ENCODE data around the gene NCAPH2.

NCAPH2 gene

GRCh38 chr22:50522806-50523438, 14.9 kb downstream of the NCAPH2 start:
- H3K4me3 ChIP-seq (ENCODE audit: control insufficient read depth, low read depth, low read length) = no peak overlapping the region
- no peak for TF ChIP-seq CTCF (conservative IDR thresholded peaks at IDR 0.05; ENCODE audit: control insufficient read depth, insufficient read depth, low read depth, low read length)
- DNase-seq (ENCODE audit: low read depth) = no peak

GRCh38 chr22:50523458-50523805, 15.4 kb downstream of the NCAPH2 start:
- no peak for TF ChIP-seq CTCF (conservative IDR thresholded peaks at IDR 0.05; ENCODE audit: control insufficient read depth, insufficient read depth, low read depth, low read length)
- DNase-seq (ENCODE audit: low read depth) = no peak
- H3K4me3 ChIP-seq (ENCODE audit: control insufficient read depth, low read depth, low read length) = no peak overlapping the region

GRCh38 chr22:50523806-50524675, 16.0 kb downstream of the NCAPH2 start:
- DNase-seq (ENCODE audit: low read depth) = no peak
- TF ChIP-seq CTCF (conservative IDR thresholded peaks at IDR 0.05; ENCODE audit: control insufficient read depth, insufficient read depth, low read depth, low read length) = no peak
- H3K4me3 ChIP-seq (ENCODE audit: control insufficient read depth, low read depth, low read length) = peak overlapping the region; percentile 66

GRCh38 chr22:50524676-50525103, 16.7 kb downstream of the NCAPH2 start:
- no peak for DNase-seq (ENCODE audit: low read depth)
- no peak for TF ChIP-seq CTCF (conservative IDR thresholded peaks at IDR 0.05; ENCODE audit: control insufficient read depth, insufficient read depth, low read depth, low read length)

GRCh38 chr22:50525104-50525857, 17.3 kb downstream of the NCAPH2 start, which contains the start of gene SCO2:
SCO2 (minus strand) TSS chr22:50525598; CDS start chr22:50524411, 1,187 bp downstream.
- H3K4me3 ChIP-seq (ENCODE audit: control insufficient read depth, low read depth, low read length) = peak within 1 kb of the TSS; percentile 66
- peak; percentile 97 for DNase-seq (ENCODE audit: low read depth)
- TF ChIP-seq CTCF (conservative IDR thresholded peaks at IDR 0.05; ENCODE audit: control insufficient read depth, insufficient read depth, low read depth, low read length) = peak; percentile 21

More at GRCh38 chr22:50524676-50525103, 16.7 kb downstream of the NCAPH2 start:
- H3K4me3 ChIP-seq (ENCODE audit: control insufficient read depth, low read depth, low read length) = peak overlapping the region; percentile 66

- no peak for DNase-seq (ENCODE audit: low read depth)
- no peak for TF ChIP-seq CTCF (conservative IDR thresholded peaks at IDR 0.05; ENCODE audit: control insufficient read depth, insufficient read depth, low read depth, low read length)
- peak overlapping the region; percentile 48 for H3K4me3 ChIP-seq (ENCODE audit: control insufficient read depth, low read depth, low read length)
These were observed 17.8 kb downstream of the NCAPH2 start for GRCh38 chr22:50525858-50526107.

All from fibroblast of mammary gland (primary cell).